CD4-positive, alpha-beta T cell treated with Interleukin-1 beta for 1 hour (primary cell): ENCODE measurements around the gene UMPS.
"Not testable (repeated sequence)": the region's sequence is repeated elsewhere in the genome, so short reads cannot be mapped to it uniquely, and the experiment has no call there.

ENCODE experiments used
- DNase-seq, 2 donors: peaks; one replicate each; pipeline ENCODE4 v3.0.0-alpha.2; 2020 to 2022

Gene UMPS

GRCh38 chr3:124730129-124730940 lies at the start of gene UMPS:
Gene UMPS, plus strand, starts transcription at chr3:124730452. Its CDS starts 20 bp downstream, at chr3:124730472.
- peak; percentile 92 to 93 for DNase-seq

GRCh38 chr3:124680521-124680920 lies 49.7 kb upstream of the UMPS start:
- DNase-seq, result no peak

- DNase-seq, result no peak
Measured at GRCh38 chr3:124682263-124682662, 48.0 kb upstream of the UMPS start.

GRCh38 chr3:124684459-124684858 lies 45.8 kb upstream of the UMPS start:
- no peak for DNase-seq

- DNase-seq, result no peak
Measured at GRCh38 chr3:124685067-124685466, 45.2 kb upstream of the UMPS start.

- no peak for DNase-seq
Measured at GRCh38 chr3:124685481-124685880, 44.8 kb upstream of the UMPS start.

GRCh38 chr3:124686028-124686670 lies 44.1 kb upstream of the UMPS start:
- no peak for DNase-seq

GRCh38 chr3:124688581-124689454 lies 41.4 kb upstream of the UMPS start:
- peak; percentile 64 to 75 for DNase-seq

- no peak for DNase-seq
Measured at GRCh38 chr3:124691599-124691998, 38.7 kb upstream of the UMPS start.

- no peak for DNase-seq
Measured at GRCh38 chr3:124694486-124694885, 35.8 kb upstream of the UMPS start.

- DNase-seq, result no peak
Measured at GRCh38 chr3:124695369-124695768, 34.9 kb upstream of the UMPS start.

- no peak for DNase-seq
Measured at GRCh38 chr3:124696006-124696405, 34.2 kb upstream of the UMPS start.

- no peak for DNase-seq
Measured at GRCh38 chr3:124697302-124697701, 33.0 kb upstream of the UMPS start.

GRCh38 chr3:124698030-124698770 lies 32.1 kb upstream of the UMPS start:
- no peak for DNase-seq

- no peak for DNase-seq
Measured at GRCh38 chr3:124699051-124699450, 31.2 kb upstream of the UMPS start.

- no peak for DNase-seq
Measured at GRCh38 chr3:124699686-124700396, 30.4 kb upstream of the UMPS start.

- DNase-seq, result no peak
Measured at GRCh38 chr3:124700880-124701684, 29.2 kb upstream of the UMPS start.

- DNase-seq, result no peak
Measured at GRCh38 chr3:124701687-124702086, 28.6 kb upstream of the UMPS start.

GRCh38 chr3:124702950-124703349 lies 27.3 kb upstream of the UMPS start:
- no peak for DNase-seq

GRCh38 chr3:124705552-124705951 lies 24.7 kb upstream of the UMPS start:
- no peak for DNase-seq

GRCh38 chr3:124707223-124707622 lies 23.0 kb upstream of the UMPS start:
- not testable (repeated sequence) for DNase-seq
